Raji (cell line): ENCODE results near the gene MAN2A1.

Experiments used
- POLR2A ChIP-seq: IDR thresholded peaks from 2 replicates; pipeline ENCODE4 v1.6.1; 2011; ENCODE audit warnings: low read depth, low read length, control low read depth; ENCODE audit not compliant: insufficient read depth

MAN2A1 gene

DNA sequence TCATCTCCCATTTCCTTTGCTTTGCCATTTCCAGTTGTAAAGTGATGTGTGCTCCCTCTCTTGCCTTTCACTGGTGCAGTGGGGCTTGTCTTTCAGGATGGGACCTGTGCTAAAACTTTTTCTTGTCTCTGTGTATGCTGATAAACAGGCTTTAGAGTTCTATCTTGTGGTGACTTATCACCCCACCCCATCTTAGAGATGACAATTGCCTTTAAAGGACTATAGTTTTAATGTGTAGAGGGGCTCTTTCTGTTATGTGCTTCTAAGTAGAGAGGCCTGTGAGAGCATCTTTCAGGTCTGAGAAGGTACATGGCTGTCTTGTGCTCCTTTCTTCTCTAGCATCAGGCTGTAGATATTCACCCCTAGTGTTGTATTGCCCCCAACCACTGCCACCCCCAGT, 21.9 kb downstream of the MAN2A1 start:
- no peak for TF ChIP-seq POLR2A

DNA sequence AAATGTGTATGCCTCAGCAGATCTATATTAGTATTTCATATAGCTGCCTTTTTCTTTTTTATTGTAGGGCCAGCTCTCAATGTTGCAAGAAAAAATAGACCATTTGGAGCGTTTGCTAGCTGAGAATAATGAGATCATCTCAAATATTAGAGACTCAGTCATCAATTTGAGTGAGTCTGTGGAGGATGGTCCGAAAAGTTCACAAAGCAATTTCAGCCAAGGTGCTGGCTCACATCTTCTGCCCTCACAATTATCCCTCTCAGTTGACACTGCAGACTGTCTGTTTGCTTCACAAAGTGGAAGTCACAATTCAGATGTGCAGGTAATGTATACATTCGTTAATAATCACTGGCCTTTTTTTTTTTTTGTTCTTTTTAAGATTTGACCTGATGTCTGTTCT, 23.7 kb downstream of the MAN2A1 start:
- TF ChIP-seq POLR2A: no peak

- TF ChIP-seq POLR2A: no peak
Observed at GRCh38 chr5:109714592-109714991, 24.9 kb downstream of the MAN2A1 start.

GRCh38 chr5:109718216-109718615, 28.5 kb downstream of the MAN2A1 start:
- no peak for TF ChIP-seq POLR2A

GRCh38 chr5:109718632-109719031, 28.9 kb downstream of the MAN2A1 start:
- no peak for TF ChIP-seq POLR2A

DNA sequence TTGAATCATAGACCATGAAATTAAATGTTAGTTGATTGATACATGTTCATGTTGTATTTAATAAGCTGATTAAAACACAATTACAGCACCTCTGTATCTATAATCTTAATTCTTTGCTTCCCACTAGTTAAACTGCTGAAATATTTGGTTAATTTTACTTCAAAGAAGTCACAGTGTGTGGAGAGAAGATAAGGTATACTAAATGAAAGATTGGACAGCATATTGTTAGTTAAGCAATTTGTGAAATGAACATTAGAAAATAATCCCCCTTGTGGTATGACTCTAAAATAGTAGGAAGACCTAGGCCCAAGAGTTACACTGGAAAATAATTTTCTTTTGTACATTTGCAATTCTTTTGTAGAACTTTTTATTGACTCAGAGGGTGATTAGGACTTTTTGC, 30.3 kb downstream of the MAN2A1 start:
- no peak for TF ChIP-seq POLR2A

GRCh38 chr5:109721741-109722140, 32.0 kb downstream of the MAN2A1 start:
- no peak for TF ChIP-seq POLR2A

DNA sequence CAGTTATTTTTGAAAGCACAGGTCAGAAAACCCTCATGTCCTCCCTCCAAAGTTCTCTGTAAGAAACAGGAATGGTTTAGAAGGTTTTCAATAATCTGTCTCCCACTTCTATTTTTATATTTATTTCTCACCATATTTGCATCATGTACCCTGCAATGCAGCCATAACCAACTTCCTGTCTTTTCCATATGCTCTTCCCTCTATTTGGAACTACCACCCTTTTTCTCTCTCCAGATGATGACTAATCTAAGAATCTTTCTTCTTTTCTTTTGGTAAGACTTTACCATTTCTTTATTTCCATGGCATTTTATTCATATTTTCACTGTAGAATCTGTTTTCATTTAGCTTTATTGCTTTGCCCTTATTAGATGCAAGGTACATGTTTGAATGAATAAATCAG, 33.9 kb downstream of the MAN2A1 start:
- TF ChIP-seq POLR2A: no peak

- no peak for TF ChIP-seq POLR2A
Observed at GRCh38 chr5:109725135-109725534, 35.4 kb downstream of the MAN2A1 start.

DNA sequence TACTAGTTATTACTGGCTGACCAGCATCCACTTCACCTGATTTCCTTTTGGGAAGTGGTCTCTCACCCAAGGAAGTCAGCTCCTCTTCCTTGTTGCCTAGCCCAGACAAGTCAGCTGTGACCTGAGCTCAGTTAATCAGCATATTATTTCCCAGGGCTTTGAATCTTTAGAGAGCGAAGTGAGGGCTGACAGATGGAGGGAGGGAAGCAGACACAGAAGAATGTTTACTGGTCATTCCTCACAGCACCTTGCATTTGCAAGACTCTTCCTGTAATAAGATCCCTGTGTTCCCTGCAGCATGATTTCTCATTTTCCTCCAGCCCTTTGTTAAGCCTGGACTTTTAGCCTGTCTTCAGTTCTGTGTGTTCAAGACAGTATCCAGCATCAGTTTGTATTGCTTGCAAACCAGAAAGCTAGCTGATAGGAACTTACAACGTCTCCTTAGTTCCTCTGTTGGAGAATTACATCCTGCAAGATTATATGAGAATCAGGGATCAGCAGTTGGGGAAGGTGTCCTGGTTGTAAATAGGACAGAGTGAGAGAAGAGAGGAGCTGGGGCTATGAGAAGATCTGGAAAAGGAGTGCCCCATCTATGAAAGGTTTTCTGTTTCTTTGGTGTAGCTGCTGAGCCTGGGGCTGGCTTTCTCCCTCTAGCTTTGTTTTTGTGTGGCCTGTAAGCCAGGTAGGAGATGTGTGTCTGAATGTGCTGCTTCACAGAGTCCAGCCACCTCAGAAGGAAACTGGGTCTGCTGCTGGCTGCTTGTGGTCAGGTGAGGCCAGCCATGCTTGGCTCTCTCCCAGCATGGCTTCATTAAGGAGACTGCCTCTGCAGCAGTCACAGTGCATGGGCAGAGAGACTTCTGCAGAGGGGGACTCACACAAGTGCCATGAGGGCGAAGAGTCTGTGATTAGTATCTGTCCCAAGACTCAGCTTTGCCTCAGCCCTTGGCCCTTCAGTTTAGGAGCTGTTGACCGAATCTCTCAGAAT, 50.3 kb downstream of the MAN2A1 start:
- TF ChIP-seq POLR2A: no peak

DNA sequence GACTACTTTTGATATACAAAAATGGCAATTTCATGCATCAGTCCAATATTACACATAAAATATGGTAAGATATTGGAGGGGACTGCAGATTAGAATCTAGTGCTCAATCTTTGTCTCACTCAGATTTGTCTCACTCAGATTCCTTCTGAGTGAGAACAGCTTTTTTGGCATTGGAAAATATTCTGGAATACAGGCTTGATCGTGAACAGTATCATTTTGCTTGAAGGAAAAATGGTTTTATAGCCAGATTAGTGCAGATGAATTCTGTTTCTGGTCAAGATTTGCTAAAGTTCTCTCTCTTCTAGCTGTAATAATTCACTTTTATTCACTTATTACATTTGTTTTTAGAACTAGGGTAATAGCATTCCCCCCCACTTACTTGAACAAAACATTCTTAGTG, 51.2 kb downstream of the MAN2A1 start:
- no peak for TF ChIP-seq POLR2A

GRCh38 chr5:109741390-109741789, 51.7 kb downstream of the MAN2A1 start:
- no peak for TF ChIP-seq POLR2A

- no peak for TF ChIP-seq POLR2A
Observed at GRCh38 chr5:109743041-109743531, 53.4 kb downstream of the MAN2A1 start.

- TF ChIP-seq POLR2A: no peak
Observed at GRCh38 chr5:109743770-109744212, 54.1 kb downstream of the MAN2A1 start.

DNA sequence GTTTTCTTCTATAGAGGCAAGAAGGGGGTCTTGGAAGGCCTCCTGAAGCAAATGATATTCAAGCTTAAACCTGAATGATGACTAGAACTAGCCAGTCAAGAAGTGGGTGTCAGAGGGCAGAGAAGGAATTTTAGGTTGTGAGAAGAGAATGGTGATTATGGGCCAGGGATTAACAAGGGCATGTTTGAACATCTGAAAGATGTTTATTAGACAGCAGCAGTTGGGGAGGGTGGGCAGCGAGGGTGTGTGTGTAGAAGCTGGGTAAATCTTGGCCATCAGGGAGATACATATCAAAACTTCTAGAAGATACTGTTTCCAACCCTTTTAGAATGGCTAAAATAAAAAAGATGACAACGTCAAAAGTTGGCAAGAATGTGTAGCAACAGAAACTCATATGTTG, 54.5 kb downstream of the MAN2A1 start:
- no peak for TF ChIP-seq POLR2A

- no peak for TF ChIP-seq POLR2A
Observed at GRCh38 chr5:109748546-109748945, 58.8 kb downstream of the MAN2A1 start.
